C4-2B (cell line): ENCODE measurements around the gene CAMK1D.

ENCODE experiments used
- ZFX ChIP-seq: fragments of 450-650 bp; IDR thresholded peaks from 2 replicates; pipeline ENCODE4 v1.6.1; 2017
- TF ChIP-seq, protein P1 (sequence below): fragments of 450-650 bp; conservative IDR thresholded peaks from 2 replicates; pipeline ENCODE4 v1.5.1; 2017; ENCODE audit warnings: mild to moderate bottlenecking

- TF ChIP-seq, protein P1, sequence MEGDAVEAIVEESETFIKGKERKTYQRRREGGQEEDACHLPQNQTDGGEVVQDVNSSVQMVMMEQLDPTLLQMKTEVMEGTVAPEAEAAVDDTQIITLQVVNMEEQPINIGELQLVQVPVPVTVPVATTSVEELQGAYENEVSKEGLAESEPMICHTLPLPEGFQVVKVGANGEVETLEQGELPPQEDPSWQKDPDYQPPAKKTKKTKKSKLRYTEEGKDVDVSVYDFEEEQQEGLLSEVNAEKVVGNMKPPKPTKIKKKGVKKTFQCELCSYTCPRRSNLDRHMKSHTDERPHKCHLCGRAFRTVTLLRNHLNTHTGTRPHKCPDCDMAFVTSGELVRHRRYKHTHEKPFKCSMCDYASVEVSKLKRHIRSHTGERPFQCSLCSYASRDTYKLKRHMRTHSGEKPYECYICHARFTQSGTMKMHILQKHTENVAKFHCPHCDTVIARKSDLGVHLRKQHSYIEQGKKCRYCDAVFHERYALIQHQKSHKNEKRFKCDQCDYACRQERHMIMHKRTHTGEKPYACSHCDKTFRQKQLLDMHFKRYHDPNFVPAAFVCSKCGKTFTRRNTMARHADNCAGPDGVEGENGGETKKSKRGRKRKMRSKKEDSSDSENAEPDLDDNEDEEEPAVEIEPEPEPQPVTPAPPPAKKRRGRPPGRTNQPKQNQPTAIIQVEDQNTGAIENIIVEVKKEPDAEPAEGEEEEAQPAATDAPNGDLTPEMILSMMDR, result no peak
- TF ChIP-seq ZFX, result no peak
Observed at GRCh38 chr10:12587451-12587888, 238.1 kb downstream of the CAMK1D start.
